Smooth muscle cell (in vitro differentiated cells): Measurements from ENCODE around the gene MAP2K2. TPM values are rescaled to one million over a fixed set of nuclear protein-coding genes. Genes with fewer than 3 reads are reported as not detected.

Experiments
- DNase-seq: peaks from one replicate; lab custom pipeline; 2025; ENCODE audit not compliant: unreplicated experiment; lab: John Stamatoyannopoulos, UW
- H2AFZ ChIP-seq: fragments of 200-600 bp; sonication (generic); 2 replicates; pipeline ENCODE4 v1.6.0; 2016; ENCODE audit warnings: antibody characterized with exemption, low read depth, mild to moderate bottlenecking
- H3F3A ChIP-seq: fragments of 200-600 bp; sonication (generic); 2 replicates; pipeline ENCODE4 v1.6.0; 2017; ENCODE audit warnings: antibody characterized with exemption, low read depth
- H3K27ac ChIP-seq: fragments of 200-600 bp; sonication (generic); 2 replicates; pipeline ENCODE4 v1.5.1; 2016; ENCODE audit warnings: low read depth, mild to moderate bottlenecking
- H3K27me3 ChIP-seq: fragments of 200-600 bp; sonication (generic); 2 replicates; pipeline ENCODE4 v1.6.1; 2016; ENCODE audit warnings: low read depth, mild to moderate bottlenecking
- H3K36me3 ChIP-seq: fragments of 200-600 bp; sonication (generic); 2 replicates; pipeline ENCODE4 v1.5.1; 2016; ENCODE audit warnings: low read depth
- H3K4me1 ChIP-seq: fragments of 200-600 bp; sonication (generic); 2 replicates; pipeline ENCODE4 v1.5.1; 2016; ENCODE audit warnings: low read depth
- H3K4me2 ChIP-seq: fragments of 200-600 bp; sonication (generic); 2 replicates; pipeline ENCODE4 v1.6.0; 2016; ENCODE audit warnings: mild to moderate bottlenecking
- H3K4me3 ChIP-seq: fragments of 200-600 bp; sonication (generic); 2 replicates; pipeline ENCODE4 v1.5.1; 2016; ENCODE audit warnings: mild to moderate bottlenecking
- H3K79me2 ChIP-seq: fragments of 200-600 bp; sonication (generic); 2 replicates; pipeline ENCODE4 v1.6.0; 2016; ENCODE audit warnings: low read depth, mild to moderate bottlenecking
- H3K9ac ChIP-seq: fragments of 200-600 bp; sonication (generic); 2 replicates; pipeline ENCODE4 v1.6.0; 2016; ENCODE audit warnings: low read depth
- H3K9me3 ChIP-seq: fragments of 200-600 bp; sonication (generic); replicated peaks from 2 replicates; pipeline ENCODE4 v1.5.1; 2016; ENCODE audit warnings: low read depth
- H4K20me1 ChIP-seq: fragments of 200-600 bp; sonication (generic); 2 replicates; pipeline ENCODE4 v1.6.0; 2016; ENCODE audit warnings: low read depth
- WGBS: methylation state at CpG from one replicate; pipeline ENCODE4 v1.1.7; 2016; ENCODE audit warnings: low lambda C conversion rate; 5-methylcytosine and 5-hydroxymethylcytosine counted together
- polyA plus RNA-seq: library from polyadenylated mRNA; unstranded; fragments of >200 nt; fragmentation: Nextera tagmentation; extraction: Ambion mirVana; gene quantifications from 2 replicates; pipeline ENCODE4 v1.2.1, GENCODE V29; 2016
- total RNA-seq: library from RNA; depleted of rRNA; stranded (reverse); fragments of >200 nt; gene quantifications from 2 replicates; pipeline ENCODE4 v1.2.3, GENCODE V29; 2014
- TF ChIP-seq, protein P1 (sequence below): fragments of 200-600 bp; sonication (generic); IDR thresholded peaks from 2 replicates; pipeline ENCODE4 v1.5.1; 2017; ENCODE audit warnings: borderline replicate concordance, mild to moderate bottlenecking, antibody characterized with exemption; ENCODE audit not compliant: insufficient read depth, poor library complexity, severe bottlenecking

The MAP2K2 gene
- total and polyA plus RNA-seq, 2 experiments from 2014 or later = 79.1 to 193 TPM

DNA sequence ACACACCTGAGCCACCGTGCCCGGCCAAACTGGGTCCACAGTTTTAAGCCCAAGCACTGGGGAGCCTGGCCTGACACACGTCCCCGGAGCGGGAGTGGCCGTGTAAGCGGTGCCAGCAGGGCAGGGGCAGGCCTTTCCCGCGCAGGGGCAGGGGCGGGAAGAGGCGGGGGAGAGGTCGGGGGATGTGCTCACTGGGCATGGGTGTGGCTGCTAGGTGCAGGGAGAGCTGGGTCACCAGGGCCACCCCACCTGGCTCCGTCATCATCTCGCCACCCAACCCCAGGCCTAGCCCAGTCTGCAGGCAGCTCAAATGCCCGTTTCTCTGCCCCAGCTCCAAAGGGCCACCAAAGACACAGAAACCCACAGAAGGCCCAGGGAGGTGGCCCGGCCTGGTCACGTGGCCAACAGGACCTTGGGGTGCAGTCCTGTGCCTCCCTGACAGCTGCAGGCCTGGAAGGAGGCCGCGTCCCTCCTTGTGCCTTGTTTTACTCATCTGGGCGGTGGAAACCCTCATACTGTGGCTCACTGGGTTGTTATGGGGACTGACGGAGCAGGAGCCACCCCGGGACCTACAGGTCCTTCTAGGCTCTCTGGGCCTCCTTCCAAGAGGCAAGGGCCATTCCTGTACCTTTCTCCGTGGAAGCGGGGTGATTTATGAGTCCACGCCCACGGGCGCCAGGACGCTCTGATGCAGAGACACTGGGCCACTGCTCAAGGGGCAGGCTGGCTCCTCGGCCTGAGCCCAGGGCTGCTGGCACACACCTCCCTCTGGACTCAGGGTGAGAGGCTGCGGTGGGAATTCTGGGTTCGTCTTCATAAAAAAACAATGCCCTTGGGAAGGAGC lies 27.7 kb downstream of the MAP2K2 start:
- WGBS = 93% methylated on average over 19 of the region's 31 CpGs
- Histone ChIP-seq H3F3A (no peaks in the 10 kb centered on the region), H3K9me3 (no peaks in the 10 kb centered on the region), H3K27ac (no peak overlapping the region), H3K4me2 (no peak overlapping the region), H3K9ac (no peak overlapping the region), H3K36me3 (no peaks in the 10 kb centered on the region), H3K4me1 (no peaks in the 10 kb centered on the region), H4K20me1 (no peaks in the 10 kb centered on the region), H3K79me2 (no peaks in the 10 kb centered on the region), H2AFZ (no peak overlapping the region), H3K27me3 (no peaks in the 10 kb centered on the region), H3K4me3 (no peak overlapping the region)
- no peak for DNase-seq
- TF ChIP-seq, protein P1, sequence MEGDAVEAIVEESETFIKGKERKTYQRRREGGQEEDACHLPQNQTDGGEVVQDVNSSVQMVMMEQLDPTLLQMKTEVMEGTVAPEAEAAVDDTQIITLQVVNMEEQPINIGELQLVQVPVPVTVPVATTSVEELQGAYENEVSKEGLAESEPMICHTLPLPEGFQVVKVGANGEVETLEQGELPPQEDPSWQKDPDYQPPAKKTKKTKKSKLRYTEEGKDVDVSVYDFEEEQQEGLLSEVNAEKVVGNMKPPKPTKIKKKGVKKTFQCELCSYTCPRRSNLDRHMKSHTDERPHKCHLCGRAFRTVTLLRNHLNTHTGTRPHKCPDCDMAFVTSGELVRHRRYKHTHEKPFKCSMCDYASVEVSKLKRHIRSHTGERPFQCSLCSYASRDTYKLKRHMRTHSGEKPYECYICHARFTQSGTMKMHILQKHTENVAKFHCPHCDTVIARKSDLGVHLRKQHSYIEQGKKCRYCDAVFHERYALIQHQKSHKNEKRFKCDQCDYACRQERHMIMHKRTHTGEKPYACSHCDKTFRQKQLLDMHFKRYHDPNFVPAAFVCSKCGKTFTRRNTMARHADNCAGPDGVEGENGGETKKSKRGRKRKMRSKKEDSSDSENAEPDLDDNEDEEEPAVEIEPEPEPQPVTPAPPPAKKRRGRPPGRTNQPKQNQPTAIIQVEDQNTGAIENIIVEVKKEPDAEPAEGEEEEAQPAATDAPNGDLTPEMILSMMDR = no peak

DNA sequence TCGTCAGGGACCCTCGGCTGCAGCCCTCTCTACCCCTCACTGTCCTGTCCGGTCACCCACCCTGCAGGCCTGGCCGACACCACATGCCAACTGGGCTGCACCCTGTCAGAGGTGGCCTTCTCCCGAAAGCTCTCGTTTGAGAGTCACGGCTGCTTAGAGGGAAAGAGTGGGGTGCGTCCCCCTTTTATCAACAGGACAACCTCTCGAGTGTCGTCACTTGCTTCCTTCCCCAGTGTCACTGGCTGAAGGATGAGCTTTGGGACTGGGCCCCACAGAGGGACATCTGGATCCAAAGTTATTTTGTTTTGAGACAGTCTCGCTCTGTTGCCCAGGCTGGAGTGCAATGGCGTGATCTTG lies 28.5 kb downstream of the MAP2K2 start:
- Histone ChIP-seq H3K36me3 (no peaks in the 10 kb centered on the region), H3K4me2 (no peak overlapping the region), H3K9ac (no peak overlapping the region), H3K9me3 (no peaks in the 10 kb centered on the region), H4K20me1 (no peaks in the 10 kb centered on the region), H3K4me1 (no peaks in the 10 kb centered on the region), H3K27ac (no peak overlapping the region), H3K79me2 (no peaks in the 10 kb centered on the region), H2AFZ (no peak overlapping the region), H3K27me3 (no peaks in the 10 kb centered on the region), H3K4me3 (no peak overlapping the region), H3F3A (no peaks in the 10 kb centered on the region)
- TF ChIP-seq, protein P1 = no peak
- 96% methylated on average over 12 of the region's 12 CpGs for WGBS
- DNase-seq = no peak

DNA sequence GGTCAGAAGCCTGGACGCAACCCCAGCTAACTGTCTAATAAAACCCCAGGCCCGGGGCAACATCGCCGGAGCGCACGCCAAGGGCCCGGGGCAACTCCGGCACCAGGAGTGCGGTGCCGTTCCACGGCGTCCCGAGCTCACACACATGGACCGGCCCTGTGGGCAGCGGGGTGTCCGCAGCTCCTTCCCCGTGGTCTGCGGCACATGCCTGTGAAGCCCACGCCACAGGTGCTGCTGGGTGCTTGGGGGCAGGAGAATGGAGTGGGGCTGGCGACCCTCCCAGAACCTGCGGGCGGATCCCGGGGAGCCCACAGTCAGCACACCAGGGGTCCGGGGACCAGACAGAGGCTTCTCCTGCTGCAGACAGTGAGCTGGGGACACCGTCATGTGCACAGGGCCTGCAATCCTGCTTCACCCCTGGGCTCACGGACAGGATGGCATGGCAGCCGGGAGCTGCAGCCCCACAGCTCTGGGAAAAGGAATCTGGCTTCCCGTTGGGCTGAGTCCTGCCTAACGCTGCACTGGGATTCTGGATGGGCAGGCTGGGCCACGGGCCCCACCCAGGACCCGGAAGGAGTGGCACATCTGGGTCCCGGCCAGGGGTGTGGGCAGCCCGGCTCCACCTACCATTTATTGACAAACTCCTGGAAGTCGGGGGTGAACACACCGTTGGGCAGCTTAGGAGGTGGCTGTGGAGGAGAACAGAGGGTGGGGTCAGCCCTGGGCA lies 29.0 kb downstream of the MAP2K2 start:
- no peaks in the 10 kb centered on the region for H4K20me1 ChIP-seq
- no peaks in the 10 kb centered on the region for H3K36me3 ChIP-seq
- H3K27ac ChIP-seq = no peak overlapping the region
- no peak overlapping the region for H3K4me2 ChIP-seq
- no peaks in the 10 kb centered on the region for H3K27me3 ChIP-seq
- 96% methylated on average over 35 of the region's 35 CpGs for WGBS
- H2AFZ ChIP-seq = no peak overlapping the region
- H3K4me3 ChIP-seq = no peak overlapping the region
- H3K9ac ChIP-seq = no peak overlapping the region
- no peaks in the 10 kb centered on the region for H3K79me2 ChIP-seq
- no peaks in the 10 kb centered on the region for H3K4me1 ChIP-seq
- no peaks in the 10 kb centered on the region for H3K9me3 ChIP-seq
- H3F3A ChIP-seq = no peaks in the 10 kb centered on the region
- TF ChIP-seq, protein P1 = no peak
- no peak for DNase-seq
